Sigmoid colon (tissue), 7 donors: ENCODE measurements around the gene PPM1L. TPM values are rescaled to one million over a fixed set of nuclear protein-coding genes. Genes with fewer than 3 reads are reported as not detected.

Experiments used
- DNase-seq: peaks from one replicate; pipeline ENCODE4 v3.0.0-alpha.2; 2019
- H3K27ac ChIP-seq, 4 donors: fragments of 200-600 bp; sonication (generic); one replicate each; pipeline ENCODE4 v1.5.1; 2016 to 2019; ENCODE audit warnings: mild to moderate bottlenecking in 1 of 4
- H3K27me3 ChIP-seq, 3 donors: fragments of 200-600 bp; sonication (generic); one replicate each; pipeline ENCODE4 v1.5.1; 2019; ENCODE audit warnings: mild to moderate bottlenecking in 1 of 3
- H3K36me3 ChIP-seq, 4 donors: fragments of 200-600 bp; sonication (generic); one replicate each; pipeline ENCODE4 v1.5.1; 2016 to 2019
- H3K4me1 ChIP-seq, 4 donors: fragments of 200-600 bp; sonication (generic); one replicate each; pipeline ENCODE4 v1.5.1; 2017 to 2019
- H3K4me3 ChIP-seq, 4 donors: fragments of 200-600 bp; sonication (generic); one replicate each; pipeline ENCODE4 v1.5.1; 2017 to 2019; ENCODE audit warnings: mild to moderate bottlenecking in 2 of 4, moderate library complexity in 1 of 4
- H3K9me3 ChIP-seq, 4 donors: fragments of 200-600 bp in 3 of 4; sonication (generic) in 3 of 4; one replicate each; pipeline versions ENCODE4 v1.5.1 to v1.6.1; 2013 to 2019
- EP300 ChIP-seq, 4 donors: sonication (generic); formaldehyde crosslinking; IDR thresholded peaks; one replicate each; pipeline ENCODE4 v1.6.1; 2017; ENCODE audit warnings: antibody characterized with exemption in 4 of 4
- POLR2A ChIP-seq, 2 donors: fragments of 450-650 bp; IDR thresholded peaks; one replicate each; pipeline ENCODE4 v1.6.1; 2016; ENCODE audit warnings: antibody characterized with exemption in 2 of 2, mild to moderate bottlenecking in 2 of 2, moderate library complexity in 2 of 2
- POLR2AphosphoS5 ChIP-seq, 4 donors: sonication (generic); formaldehyde crosslinking; IDR thresholded peaks; one replicate each; pipeline ENCODE4 v1.6.1; 2017; ENCODE audit warnings: antibody characterized with exemption in 4 of 4
- WGBS, 2 donors: extraction: QIAGEN DNeasy Blood & Tissue Kit; methylation state at CpG; one replicate each; pipeline ENCODE4 v1.1.7; 2013; 5-methylcytosine and 5-hydroxymethylcytosine counted together
- intact Hi-C: fragments of 100-400 bp; cut with DNase I; formaldehyde crosslinking; loops from one replicate; pipeline ENCODE4 v1.15.1; 2023
- polyA plus RNA-seq, 3 donors: library from polyadenylated mRNA; stranded (reverse); fragments of 200-250 nt; gene quantifications; one replicate each; pipeline ENCODE4 v1.2.3, GENCODE V29; 2013
- total RNA-seq, 4 donors: library from RNA; depleted of rRNA; stranded (reverse); fragments of >200 nt; gene quantifications; one replicate each; pipeline ENCODE4 v1.1.0, GENCODE V29; 2016
- TF ChIP-seq, protein P1 (sequence below), 4 experiments: fragments of 450-650 bp in 3 of 4; fragments of 200-600 bp in 1 of 4; IDR thresholded peaks; one replicate each; pipeline ENCODE4 v1.5.1; 2016 to 2019; ENCODE audit warnings: antibody characterized with exemption in 4 of 4, mild to moderate bottlenecking in 3 of 4, moderate library complexity in 2 of 4
- donor health status: healthy with polysubstance abuse.
- donor health status: Bipolar disorder and iron deficiency.
- donor health status: healthy.

Gene PPM1L
- total and polyA plus RNA-seq, 7 donors, result 1.2 to 50.2 (median 33.2) TPM

- peaks cover 0 to 14% (median 0%) of the 10 kb centered on the region in 4 donors for H3K4me1 ChIP-seq
- no peak for DNase-seq
- no peaks in the 10 kb centered on the region for H3K36me3 ChIP-seq
- no peak overlapping the region for H3K27ac ChIP-seq
- H3K27me3 ChIP-seq, result no peaks in the 10 kb centered on the region
- H3K9me3 ChIP-seq, result no peaks in the 10 kb centered on the region
- intact Hi-C loops, result no loop called here
- H3K4me3 ChIP-seq, result no peak overlapping the region
- WGBS, 2 donors, result 48 to 80% methylated on average over 3 of the region's 3 CpGs
- TF ChIP-seq, protein P1, sequence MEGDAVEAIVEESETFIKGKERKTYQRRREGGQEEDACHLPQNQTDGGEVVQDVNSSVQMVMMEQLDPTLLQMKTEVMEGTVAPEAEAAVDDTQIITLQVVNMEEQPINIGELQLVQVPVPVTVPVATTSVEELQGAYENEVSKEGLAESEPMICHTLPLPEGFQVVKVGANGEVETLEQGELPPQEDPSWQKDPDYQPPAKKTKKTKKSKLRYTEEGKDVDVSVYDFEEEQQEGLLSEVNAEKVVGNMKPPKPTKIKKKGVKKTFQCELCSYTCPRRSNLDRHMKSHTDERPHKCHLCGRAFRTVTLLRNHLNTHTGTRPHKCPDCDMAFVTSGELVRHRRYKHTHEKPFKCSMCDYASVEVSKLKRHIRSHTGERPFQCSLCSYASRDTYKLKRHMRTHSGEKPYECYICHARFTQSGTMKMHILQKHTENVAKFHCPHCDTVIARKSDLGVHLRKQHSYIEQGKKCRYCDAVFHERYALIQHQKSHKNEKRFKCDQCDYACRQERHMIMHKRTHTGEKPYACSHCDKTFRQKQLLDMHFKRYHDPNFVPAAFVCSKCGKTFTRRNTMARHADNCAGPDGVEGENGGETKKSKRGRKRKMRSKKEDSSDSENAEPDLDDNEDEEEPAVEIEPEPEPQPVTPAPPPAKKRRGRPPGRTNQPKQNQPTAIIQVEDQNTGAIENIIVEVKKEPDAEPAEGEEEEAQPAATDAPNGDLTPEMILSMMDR (IDR thresholded peaks at IDR 0.05), result no peak
- TF ChIP-seq EP300 (IDR thresholded peaks at IDR 0.05) (no peak), POLR2A (IDR thresholded peaks at IDR 0.05) (no peak), POLR2AphosphoS5 (IDR thresholded peaks at IDR 0.05) (no peak)
Observed at GRCh38 chr3:160948273-160948672, 192.2 kb downstream of the PPM1L start.

DNA sequence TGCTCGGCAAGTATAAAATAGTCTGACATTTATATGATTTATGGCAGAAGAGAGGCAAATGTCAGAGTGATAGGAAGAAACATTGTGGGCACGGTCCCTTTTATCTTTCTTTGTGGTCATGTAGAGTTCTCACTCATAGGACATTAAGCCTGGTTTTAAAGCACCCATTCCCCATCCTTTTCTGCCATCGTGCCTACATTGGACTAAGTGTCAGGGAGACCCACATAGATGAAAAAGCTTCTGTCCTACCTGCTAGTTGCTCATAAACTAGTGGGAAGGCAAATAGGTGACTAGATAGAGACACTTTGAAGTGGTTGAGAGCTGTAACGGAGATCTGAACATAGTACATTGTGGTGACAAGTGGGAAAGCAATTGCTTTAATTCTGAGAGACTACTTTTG is 193.4 kb downstream of the PPM1L start:
- no peaks in the 10 kb centered on the region for H3K27me3 ChIP-seq
- no peak overlapping the region for H3K4me3 ChIP-seq
- H3K36me3 ChIP-seq, result no peaks in the 10 kb centered on the region
- no peak overlapping the region for H3K27ac ChIP-seq
- TF ChIP-seq POLR2A (IDR thresholded peaks at IDR 0.05) (no peak), POLR2AphosphoS5 (IDR thresholded peaks at IDR 0.05) (no peak), EP300 (IDR thresholded peaks at IDR 0.05) (no peak)
- TF ChIP-seq, protein P1 (IDR thresholded peaks at IDR 0.05), result no peak
- peaks cover 0 to 14% (median 0%) of the 10 kb centered on the region in 4 donors for H3K4me1 ChIP-seq
- no peaks in the 10 kb centered on the region for H3K9me3 ChIP-seq
- 65 to 86% methylated on average over 4 of the region's 4 CpGs for WGBS, 2 donors
- intact Hi-C loops, result no loop called here
- DNase-seq, result no peak

DNA sequence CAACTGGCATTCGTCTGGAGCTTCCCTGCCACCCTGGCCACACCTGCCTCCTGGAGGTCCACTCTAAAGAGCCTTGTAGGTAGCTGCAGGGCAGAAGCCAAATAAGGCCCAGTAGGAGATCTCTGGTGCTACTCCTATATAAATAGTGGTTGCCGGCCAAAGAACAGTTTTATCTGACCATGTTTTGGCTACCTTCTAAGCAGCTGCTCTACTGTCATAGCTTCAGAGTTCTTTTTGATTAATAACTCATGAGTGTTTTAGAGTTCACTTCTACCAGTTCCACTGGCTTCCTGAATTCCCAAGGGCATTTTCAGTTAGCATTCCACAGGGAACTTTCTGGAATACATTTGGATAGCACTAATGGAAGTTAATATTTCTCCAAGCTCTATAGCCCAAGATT is 194.5 kb downstream of the PPM1L start:
- no peak for DNase-seq
- Histone ChIP-seq H3K36me3 (no peaks in the 10 kb centered on the region), H3K27ac (no peak overlapping the region), H3K9me3 (no peaks in the 10 kb centered on the region), H3K4me3 (no peak overlapping the region), H3K27me3 (no peaks in the 10 kb centered on the region), H3K4me1 (peaks cover 0 to 14% (median 0%) of the 10 kb centered on the region in 4 donors)
- intact Hi-C loops, result no loop called here
- WGBS, 2 donors, result 90 to 94% methylated on average over 2 of the region's 2 CpGs
- TF ChIP-seq, protein P1 (IDR thresholded peaks at IDR 0.05), result no peak
- TF ChIP-seq POLR2AphosphoS5 (IDR thresholded peaks at IDR 0.05) (no peak), EP300 (IDR thresholded peaks at IDR 0.05) (no peak), POLR2A (IDR thresholded peaks at IDR 0.05) (no peak)

DNA sequence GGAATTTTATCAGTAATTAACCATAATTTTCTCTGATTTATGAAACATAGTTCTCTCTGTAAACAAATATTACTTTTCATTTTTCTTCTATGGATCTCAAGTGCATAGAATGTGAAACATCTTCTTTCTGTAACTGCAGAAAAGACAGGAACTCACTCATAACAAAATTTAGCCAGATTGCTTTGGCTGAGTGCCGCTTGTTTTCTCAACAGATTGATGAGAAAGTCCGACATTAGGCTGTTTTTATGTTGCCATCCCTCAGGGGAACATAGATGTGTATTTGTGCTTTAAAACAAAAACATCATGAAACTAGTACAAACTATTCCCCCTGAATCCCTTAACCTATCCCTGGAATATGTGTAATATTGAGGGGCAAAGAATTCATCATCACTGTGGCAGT is 194.9 kb downstream of the PPM1L start:
- TF ChIP-seq EP300 (IDR thresholded peaks at IDR 0.05), result no peak
- no peak for TF ChIP-seq POLR2A (IDR thresholded peaks at IDR 0.05)
- TF ChIP-seq, protein P1 (IDR thresholded peaks at IDR 0.05), result no peak
- no peak for TF ChIP-seq POLR2AphosphoS5 (IDR thresholded peaks at IDR 0.05)
- WGBS, 2 donors, result 86 to 87% methylated on average over 2 of the region's 2 CpGs

More for the DNA sequence above, 194.9 kb downstream of the PPM1L start:
- Histone ChIP-seq H3K4me1 (peaks cover 0 to 14% (median 0%) of the 10 kb centered on the region in 4 donors), H3K4me3 (no peak overlapping the region), H3K27me3 (no peaks in the 10 kb centered on the region), H3K27ac (no peak overlapping the region), H3K36me3 (no peaks in the 10 kb centered on the region), H3K9me3 (no peaks in the 10 kb centered on the region)
- no peak for DNase-seq
- intact Hi-C loops, result no loop called here
